COLO668 (cell line): ENCODE measurements around the gene NKAIN2.
"Not testable (repeated sequence)": the region's sequence is repeated elsewhere in the genome, so short reads cannot be mapped to it uniquely, and the experiment has no call there.

Experiments used
- DNase-seq: peaks from one replicate; lab custom pipeline; 2025; ENCODE audit not compliant: unreplicated experiment; lab: John Stamatoyannopoulos, UW

The NKAIN2 gene

DNA sequence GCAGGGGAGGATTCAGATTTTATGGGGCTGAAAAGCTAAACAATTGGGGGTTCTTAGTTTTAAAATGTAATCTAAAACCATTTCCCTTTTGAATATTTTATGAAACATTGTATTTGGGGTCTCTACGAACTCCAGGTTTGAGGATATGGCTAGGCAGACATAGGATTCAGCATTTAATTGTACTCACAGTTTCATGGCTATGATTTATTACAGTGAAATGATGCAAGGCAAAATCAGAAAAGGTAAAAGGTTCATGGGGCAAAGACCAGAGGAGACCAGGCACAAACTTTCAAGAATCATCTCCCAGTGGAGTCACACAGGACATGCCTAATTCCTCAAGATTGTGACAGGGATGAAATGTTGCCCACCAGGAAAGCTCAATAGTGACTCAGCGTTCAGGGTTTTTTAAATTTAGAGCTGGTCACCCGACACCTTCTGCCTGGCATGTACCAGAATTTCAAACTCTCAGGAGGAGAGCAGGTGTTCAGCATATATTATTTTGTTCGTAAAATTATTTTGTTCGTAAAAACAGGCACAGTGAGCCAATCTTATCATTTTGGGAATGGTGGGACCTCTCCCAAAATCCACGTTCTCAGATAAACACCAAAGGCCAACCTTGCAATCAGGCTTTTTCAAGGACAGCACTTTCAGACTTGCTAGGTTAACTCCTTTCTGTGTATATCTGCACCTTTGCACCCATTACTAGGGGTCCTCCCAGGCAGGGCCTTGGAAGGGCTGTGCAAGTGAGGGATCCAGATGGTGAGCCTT lies 270.3 kb downstream of the NKAIN2 start:
- no peak for DNase-seq

DNA sequence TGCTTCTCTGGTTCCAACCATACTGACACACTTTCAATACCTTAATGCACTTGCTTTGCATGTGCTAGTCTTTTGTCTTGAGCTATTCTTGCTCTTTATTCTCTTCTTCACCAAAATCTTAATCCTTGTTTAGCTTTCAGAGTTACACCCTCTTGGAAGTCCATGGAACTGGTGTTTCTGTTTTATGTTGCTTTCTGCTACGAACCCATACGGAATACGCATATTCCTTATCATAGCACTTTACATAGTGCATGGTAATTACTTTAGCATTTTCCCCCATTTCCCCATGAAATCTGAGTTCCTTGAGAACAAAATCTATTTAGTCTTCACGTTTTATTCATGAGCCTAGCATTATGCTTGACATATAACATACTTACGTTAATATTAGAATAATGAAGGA lies 270.9 kb downstream of the NKAIN2 start:
- DNase-seq, result no peak

DNA sequence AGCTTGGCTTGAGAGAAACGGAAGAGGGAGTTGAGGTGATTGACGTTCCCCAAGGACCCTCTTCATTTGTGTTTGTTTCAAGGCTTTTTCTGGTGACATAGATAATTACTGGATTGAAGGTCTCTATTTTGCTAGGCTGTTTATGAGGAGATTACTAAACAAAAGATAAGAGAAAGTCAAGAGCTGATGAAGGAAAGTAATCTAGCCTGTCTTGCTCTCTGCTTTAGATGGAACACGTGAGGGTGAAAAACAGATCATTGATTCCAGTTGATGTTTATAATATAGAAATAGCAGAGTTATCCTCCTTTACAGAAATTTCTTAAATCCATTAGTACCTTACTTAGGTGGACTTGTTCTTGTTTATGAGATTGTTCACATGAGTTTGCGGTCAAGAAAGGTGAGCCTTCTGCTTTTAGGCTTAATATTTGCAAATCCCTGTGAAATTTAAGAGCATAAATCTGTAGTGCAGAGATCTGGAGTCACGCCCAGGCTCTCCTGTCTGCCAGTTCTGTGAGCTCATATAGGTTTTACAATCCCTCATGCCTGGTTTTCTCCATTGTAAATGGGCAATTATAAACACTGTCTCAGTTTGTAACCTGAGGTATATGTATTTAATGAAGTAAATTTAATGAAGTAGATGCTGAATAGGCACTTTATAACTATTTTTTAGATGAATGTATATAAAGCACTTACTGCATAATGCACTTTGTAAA lies 272.8 kb downstream of the NKAIN2 start:
- DNase-seq, result no peak

DNA sequence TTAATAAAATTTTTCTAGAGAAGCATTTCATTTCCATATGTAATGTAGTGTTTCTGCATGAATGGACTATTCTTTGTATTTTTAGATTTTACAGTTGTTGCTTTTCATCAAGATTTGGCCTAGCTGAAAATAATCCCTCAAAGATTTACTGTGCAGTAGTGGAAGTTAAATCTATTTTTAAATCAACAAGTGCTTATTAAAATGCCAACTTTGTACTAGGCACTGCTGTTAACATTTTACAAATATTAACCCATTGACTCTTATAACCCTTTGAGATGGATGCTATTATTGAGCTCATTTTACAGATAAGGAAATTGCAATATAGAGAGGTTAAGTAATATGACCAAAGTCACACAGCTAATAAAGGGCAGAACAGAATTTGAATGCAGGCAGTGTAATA lies 274.5 kb downstream of the NKAIN2 start:
- DNase-seq, result no peak

DNA sequence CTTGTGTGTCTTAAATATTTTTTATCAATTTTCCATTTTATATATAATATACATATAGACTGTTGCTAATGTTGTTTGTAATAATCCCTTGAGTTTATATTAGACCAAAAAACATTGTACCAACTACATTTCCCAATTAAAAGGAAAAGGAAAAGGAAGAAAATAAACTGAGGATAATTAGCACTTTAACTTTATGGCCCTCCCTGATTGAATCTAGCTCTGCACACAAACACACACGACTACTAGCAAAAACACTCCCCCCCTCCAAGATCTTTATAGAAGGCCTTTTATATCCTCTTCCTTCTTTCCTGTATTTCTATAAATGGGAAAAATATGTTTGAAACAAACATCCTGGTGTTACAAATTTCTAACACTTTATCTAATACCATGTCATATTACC lies 276.8 kb downstream of the NKAIN2 start:
- no peak for DNase-seq

DNA sequence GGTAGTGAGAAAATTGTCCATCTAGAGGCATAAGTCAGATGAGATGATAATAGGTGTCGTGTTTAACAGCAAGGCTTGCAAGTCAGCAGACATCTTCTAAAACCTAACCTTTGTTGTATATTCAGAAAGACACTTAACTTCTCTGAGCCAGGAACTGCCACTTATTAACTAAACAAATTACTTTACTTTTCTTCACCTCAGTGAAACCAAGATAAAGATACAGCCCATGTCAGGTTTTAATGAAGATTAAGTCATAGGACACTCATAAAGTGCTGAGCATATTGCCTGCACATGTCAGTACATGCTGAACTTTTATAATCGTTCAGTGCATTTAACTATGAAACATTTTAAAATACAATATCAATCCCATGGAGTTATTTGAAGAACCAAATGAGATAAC lies 286.8 kb downstream of the NKAIN2 start:
- DNase-seq, result no peak

DNA sequence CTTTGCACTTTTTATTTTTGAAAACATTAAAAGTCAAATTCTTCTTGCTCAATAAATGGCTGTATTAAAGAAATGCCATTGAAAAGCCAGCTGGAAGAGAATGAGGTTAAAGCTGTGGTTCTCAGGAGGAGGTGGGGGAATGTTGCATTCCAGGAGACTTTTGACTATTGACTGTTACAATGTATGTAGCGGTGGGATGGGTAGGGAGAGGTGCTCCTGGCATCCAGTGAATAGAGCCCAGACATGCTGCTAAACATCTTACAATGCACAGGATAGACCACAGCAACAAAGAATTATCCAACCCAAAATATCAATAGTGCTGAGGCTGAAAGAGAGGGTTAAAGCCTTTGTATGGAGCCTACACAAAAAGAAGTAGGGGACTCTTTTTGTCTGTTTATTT lies 295.9 kb downstream of the NKAIN2 start:
- no peak for DNase-seq

DNA sequence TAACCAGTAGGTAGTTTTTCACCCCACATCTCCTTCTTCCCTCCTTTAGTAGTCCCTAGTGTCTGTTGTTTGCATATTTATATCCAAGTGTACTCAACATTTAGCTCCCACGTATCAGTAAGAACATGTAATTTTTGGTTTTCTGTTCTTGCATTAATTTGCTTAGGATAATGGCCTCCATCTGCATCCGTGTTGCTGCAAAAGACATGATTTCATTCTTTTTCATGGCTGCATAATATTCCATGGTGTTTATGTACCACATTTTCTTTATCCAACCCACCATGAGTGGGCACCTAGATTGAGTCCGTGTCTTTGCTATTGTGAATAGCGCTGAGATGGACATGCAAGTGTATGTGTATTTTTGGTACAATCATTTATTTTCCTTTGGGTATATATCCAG lies 306.8 kb downstream of the NKAIN2 start:
- no peak for DNase-seq

DNA sequence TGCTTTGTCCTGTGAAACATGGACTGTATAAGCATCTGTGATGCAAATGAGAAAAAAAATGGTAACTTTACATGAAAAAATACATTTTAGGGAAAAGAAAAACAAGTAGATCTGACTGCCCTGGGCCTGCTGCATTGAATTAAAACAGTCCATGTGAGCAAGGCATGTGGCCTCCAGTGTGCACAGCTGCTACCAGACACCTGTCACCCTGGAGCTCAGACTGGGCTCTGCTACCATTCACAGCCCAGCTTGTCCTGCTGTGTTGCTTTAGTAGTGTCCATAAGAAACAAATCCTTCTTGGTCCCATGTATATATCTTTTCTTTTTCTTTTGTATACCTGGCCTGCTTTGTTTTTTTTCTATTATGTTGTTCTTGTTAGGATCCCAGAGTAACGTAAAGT lies 315.9 kb downstream of the NKAIN2 start:
- DNase-seq, result peak; percentile 71

DNA sequence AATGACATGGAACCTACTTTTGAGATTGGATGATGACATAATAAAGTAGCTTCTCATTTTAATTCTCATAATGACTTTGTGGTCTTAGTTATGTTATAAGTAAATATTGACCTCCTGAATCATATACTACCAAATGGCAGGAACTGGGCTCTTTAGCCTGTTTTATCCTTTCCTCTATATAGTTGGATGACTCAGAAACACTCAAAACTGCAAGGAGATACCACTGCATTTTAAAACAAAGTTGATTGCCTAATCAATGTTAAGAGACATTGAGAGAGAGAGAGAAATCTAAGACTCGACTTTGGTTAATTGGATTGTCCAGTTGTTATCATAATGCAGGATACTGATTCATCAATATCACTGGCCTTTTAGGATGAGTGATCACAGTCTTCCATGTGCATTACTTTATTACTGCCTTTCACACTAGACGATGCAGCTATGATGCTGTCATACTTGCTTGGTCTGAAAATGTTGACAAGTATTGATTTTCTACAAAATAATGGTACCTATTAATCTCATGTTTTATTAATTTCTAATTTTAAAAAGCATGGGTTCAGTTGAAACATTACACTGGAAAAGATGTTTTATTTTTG lies 320.0 kb downstream of the NKAIN2 start:
- DNase-seq, result no peak

DNA sequence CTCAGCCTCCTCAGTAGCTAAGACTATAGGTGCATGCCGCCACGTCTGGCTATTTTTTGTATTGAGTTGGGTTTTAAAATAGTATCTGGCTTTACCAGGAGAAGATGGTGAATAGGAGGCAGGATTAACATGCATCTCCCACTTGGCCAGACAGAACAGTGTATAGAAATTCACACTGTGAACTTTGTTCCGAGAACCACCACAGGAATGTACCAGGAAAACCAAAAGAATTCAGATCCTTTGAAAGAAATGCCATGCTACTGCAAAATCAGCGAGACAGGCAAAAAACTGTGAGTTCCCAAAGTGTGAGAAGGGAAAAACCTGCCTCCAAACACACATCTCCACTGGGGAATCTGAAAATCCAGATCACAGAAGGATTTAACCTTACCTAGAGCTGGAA lies 327.6 kb downstream of the NKAIN2 start:
- no peak for DNase-seq

DNA sequence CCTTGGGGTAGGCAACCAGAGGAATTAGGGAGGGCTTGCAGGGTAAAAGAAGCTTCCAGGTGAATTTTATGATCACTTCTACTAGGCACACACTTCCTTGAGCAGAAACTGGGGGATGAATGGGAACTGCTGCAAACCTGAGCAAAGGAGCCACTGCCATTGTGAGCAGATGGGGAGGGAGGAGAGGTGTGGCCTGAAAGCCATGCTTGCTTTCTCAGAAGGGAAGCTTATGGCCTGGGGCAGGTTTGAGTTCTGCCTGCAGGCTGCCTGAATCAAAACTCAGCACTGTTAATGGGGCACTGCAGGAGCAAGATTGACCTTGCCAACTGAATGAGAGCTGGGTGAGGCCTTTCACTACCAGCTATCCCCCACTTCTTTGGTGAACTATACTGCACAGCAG lies 328.1 kb downstream of the NKAIN2 start:
- DNase-seq, result no peak

DNA sequence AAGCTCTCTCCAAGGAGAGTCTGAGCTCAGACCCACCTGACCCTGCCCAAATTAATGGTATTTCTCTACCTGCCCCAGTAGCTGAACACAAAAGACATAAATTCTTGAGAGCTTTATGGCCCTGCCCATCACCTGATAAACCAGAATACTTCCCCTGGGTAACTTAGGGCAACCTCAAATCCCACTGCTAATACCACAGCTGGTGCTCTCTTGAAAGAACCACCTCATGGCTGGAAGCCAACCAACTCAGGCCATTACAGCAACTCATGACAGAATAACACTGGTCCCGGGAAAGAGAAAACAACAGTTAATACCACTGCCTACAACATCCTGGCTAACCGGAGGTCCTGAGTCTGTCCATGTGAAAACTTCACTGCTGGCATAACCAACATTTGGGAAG lies 328.6 kb downstream of the NKAIN2 start:
- no peak for DNase-seq

DNA sequence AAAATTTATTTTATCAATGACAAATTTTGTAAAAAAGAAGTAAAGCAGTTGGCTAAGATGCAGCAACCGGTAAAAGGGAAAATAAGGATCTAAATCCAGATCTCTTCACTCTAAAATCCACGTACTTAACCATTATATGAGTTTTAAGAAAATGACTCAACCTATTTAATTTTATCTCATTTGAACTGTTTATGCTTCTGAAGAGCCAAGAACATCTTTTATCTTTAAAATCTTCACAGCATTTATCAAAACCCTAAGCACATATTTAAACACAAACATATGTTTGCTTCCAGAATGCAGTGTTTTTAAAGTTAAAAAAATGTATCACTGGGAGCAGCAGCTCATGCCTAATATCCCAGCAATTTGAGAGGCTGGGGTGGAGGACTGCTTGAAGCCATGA lies 339.2 kb downstream of the NKAIN2 start:
- no peak for DNase-seq

DNA sequence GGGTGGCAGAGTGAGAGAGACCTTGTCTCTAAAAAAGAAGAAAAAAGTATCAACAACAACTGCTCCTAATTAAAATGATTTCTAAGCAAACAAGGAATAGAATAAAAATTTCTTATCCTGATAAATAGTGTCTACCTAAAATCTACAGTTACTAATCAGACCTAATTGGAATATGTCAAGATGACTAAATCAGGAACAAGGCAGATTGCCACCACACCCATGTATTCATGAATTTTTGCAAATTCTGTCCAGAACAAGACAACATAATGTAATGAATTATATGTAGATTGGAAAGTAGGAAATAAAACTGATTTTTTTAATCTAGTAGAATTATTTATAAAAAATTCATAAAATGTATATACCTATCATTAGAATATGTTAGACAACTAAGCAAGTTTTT lies 339.8 kb downstream of the NKAIN2 start:
- no peak for DNase-seq

DNA sequence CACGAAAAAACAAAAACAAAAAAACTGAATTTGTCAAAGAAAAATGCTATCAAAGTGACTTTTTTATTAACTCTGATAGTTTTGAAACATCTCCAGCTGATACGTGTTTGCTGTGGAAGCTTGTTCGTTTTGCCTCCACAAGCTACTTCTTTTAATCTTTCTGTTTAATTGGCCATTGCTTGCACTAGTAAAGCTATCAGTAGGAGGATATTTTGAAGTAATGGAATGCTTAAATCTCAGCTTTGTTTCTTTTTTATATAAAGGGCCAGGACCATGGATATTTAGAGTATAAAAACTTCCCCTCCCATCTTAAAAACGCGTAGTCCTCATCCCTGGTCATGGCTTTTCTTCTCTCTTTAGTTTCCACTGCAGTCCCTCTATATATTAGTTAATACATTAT lies 344.0 kb downstream of the NKAIN2 start:
- DNase-seq, result no peak

DNA sequence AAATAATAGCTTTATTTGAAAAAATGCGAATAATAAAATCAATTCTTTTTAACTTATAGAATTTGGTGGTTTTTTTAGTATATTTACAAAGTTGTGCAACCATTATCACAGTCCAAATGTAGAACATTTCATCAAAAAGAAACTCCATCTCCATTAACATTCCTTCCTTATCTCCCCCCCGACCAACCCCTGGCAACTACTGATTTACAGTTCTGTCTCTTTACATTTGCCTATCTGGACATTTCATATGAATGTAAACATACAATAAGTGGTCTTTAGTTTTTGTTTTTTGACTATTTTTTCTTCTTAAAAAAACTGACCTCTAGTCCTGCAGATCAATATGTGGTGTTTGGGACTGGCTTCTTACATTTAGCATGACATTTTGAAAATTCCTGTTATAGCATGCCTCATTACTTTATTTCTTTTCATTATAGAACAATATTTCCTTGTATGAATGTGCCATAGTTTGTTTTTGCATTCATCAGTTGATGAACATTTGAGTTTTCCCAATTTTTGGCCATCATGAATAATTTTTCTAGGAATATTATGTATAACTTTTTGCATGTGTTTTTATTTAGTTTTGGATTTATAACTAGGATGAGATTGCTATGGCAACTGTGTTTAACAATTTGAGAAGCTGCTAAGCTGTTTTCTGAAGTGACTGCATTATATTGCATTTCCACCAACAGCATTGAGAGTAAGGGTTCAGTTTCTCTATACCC lies 344.7 kb downstream of the NKAIN2 start:
- DNase-seq, result no peak

DNA sequence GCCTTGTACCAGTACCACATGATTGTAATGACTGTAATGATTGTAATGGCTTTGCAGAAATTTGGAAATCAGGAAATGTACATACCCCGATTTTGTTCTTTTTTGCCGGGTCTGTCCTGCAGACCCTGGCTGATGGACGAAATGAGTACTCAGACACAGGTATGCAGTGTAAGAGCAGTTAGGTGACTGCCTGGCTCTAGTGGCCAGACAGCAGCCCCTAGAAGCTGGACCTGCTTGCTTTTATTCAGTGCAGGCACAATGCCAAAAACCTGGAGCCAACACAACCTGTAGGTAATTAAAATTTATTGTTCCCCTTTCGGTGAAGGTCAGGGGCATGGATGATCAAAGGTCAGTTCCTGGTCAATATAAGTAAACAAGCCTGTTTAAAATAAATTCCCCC lies 346.0 kb downstream of the NKAIN2 start:
- DNase-seq, result peak; percentile 6

DNA sequence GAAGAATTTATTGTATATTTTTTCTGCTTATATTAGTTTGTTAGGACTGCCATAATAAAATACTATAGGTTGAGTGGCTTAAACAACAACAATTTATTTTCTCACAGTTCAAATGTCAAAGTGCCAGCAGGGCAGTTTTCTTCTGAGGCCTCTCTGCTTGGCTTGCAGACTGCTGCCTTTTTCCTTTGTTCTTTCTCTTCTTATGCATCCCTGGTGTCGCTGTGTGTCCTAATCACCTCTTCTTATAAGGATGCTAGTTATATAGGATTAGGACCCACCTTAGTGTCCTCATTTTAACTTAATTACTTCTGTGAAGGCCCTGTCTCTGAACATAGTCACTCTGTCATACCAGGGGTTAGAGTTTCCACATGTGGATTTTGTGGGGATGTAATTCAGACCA lies 354.4 kb downstream of the NKAIN2 start:
- no peak for DNase-seq

DNA sequence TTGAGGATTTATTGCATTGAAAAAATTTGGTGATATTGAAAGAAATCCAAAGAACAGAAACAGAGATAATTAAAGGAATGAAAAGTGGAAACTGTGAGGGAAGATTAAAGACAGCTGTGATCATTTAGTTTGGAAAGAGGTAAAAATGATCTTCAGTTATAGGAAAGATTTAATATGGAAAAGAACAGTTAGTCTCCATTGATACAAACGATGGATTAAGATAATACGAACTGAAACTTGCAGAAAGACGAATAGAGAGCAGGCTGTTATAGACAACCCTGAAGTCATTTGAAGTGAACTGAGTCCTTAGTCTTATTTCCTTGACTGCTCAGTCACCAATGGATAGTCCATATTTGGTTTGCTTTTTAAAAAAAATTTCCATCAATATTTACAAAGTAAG lies 360.0 kb downstream of the NKAIN2 start:
- no peak for DNase-seq

DNA sequence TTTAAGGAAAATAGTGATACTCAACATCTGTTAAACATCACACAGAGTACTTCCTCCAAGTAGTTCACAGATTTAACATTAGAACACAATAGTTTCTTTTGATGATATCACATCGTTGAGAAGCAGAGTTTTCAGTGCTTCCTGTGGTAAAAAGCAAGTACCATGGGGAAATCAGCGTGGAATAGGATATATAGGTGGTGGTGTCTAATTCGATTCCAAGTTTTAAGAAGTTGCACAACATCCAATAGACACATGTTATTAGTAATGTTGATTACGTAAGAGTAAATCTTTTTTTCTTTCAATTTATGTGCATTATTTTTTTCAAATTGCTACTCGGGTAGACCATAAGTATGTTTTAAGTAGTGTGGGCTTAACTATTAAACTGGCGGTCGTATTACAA lies 360.7 kb downstream of the NKAIN2 start:
- no peak for DNase-seq

DNA sequence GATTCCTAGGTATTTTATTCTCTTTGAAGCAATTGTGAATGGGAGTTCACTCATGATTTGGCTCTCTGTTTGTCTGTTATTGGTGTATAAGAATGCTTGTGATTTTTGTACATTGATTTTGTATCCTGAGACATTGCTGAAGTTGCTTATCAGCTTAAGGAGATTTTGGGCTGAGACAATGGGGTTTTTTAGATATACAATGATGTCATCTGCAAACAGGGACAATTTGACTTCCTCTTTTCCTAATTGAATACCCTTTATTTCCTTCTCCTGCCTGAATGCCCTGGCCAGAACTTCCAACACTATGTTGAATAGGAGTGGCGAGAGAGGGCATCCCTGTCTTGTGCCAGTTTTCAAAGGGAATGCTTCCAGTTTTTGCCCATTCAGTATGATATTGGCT lies 363.6 kb downstream of the NKAIN2 start:
- DNase-seq, result not testable (repeated sequence)
